Omental fat pad (tissue), 4 donors: ENCODE measurements around the gene ZNF695. TPM values are rescaled to one million over a fixed set of nuclear protein-coding genes. Genes with fewer than 3 reads are reported as not detected.

Experiments used
- ATAC-seq: fragments of 150-250 bp; one replicate; pipeline ENCODE4 v1.9.1; 2016; ENCODE audit warnings: mild to moderate bottlenecking, moderate library complexity; ENCODE audit not compliant: low FRiP score
- DNase-seq: peaks from one replicate; pipeline ENCODE4 v3.0.0-alpha.2; 2019; ENCODE audit warnings: low spot score
- CTCF ChIP-seq, 3 donors: fragments of 450-650 bp; IDR thresholded peaks; one replicate each; pipeline ENCODE4 v1.5.1; 2016 to 2017; ENCODE audit warnings: antibody characterized with exemption in 3 of 3, mild to moderate bottlenecking in 3 of 3, moderate library complexity in 2 of 3
- total RNA-seq, 4 donors: library from RNA; depleted of rRNA; stranded (reverse); fragments of >200 nt; gene quantifications; one replicate each; pipeline ENCODE4 v1.1.0, GENCODE V29; 2016

ZNF695 gene
- total RNA-seq = under 1 TPM in 2 of 4 donors, not detected in 2; 0.12 to 0.95 TPM

GRCh38 chr1:247007511-247008405 is at the start of gene ZNF695:
ZNF695 (minus strand) TSS chr1:247008057; CDS start chr1:247007908, 149 bp downstream.
- TF ChIP-seq CTCF (IDR thresholded peaks at IDR 0.05) = no peak
- DNase-seq (peak; percentile 46), ATAC-seq (peak; percentile 99)

GRCh38 chr1:247056071-247056470 is 48.2 kb upstream of the ZNF695 start:
- ATAC-seq (no peak), DNase-seq (no peak)
- TF ChIP-seq CTCF (IDR thresholded peaks at IDR 0.05) = no peak

- DNase-seq (no peak), ATAC-seq (no peak)
- no peak for TF ChIP-seq CTCF (IDR thresholded peaks at IDR 0.05)
Observed at GRCh38 chr1:247054992-247055415, 47.1 kb upstream of the ZNF695 start.

- no peak for TF ChIP-seq CTCF (IDR thresholded peaks at IDR 0.05)
- ATAC-seq = no peak
- no peak for DNase-seq
Observed at GRCh38 chr1:247047702-247048101, 39.8 kb upstream of the ZNF695 start.

- no peak for TF ChIP-seq CTCF (IDR thresholded peaks at IDR 0.05)
- ATAC-seq (no peak), DNase-seq (no peak)
Observed at GRCh38 chr1:247047260-247047659, 39.4 kb upstream of the ZNF695 start.

- no peak for TF ChIP-seq CTCF (IDR thresholded peaks at IDR 0.05)
- ATAC-seq = no peak
Observed at GRCh38 chr1:247043406-247043805, 35.5 kb upstream of the ZNF695 start.

More at GRCh38 chr1:247043406-247043805, 35.5 kb upstream of the ZNF695 start:
- DNase-seq = no peak
